HepG2 (cell line): Measurements from ENCODE around the gene DIAPH1.

Source experiments
- HMG20B ChIP-seq: conservative IDR thresholded peaks from 2 replicates; pipeline ENCODE4 v1.6.1; 2016; ENCODE audit warnings: missing genetic modification reagents, missing compliant biosample characterization
- KDM6A ChIP-seq: IDR thresholded peaks from 2 replicates; pipeline ENCODE4 v1.6.1; 2016; ENCODE audit warnings: low read depth
- TAF1 ChIP-seq: sonication (generic); formaldehyde crosslinking; IDR thresholded peaks from 2 replicates; pipeline ENCODE4 v1.4.0; 2020; ENCODE audit warnings: missing genetic modification reagents
- ZNF607 ChIP-seq: sonication (generic); formaldehyde crosslinking; IDR thresholded peaks from 2 replicates; pipeline ENCODE4 v1.5.1; 2020; ENCODE audit warnings: missing genetic modification reagents, mild to moderate bottlenecking, borderline replicate concordance
- ZSCAN9 ChIP-seq: IDR thresholded peaks from 2 replicates; pipeline ENCODE4 v1.6.1; 2016; ENCODE audit warnings: borderline replicate concordance
- TF ChIP-seq, protein P1 (sequence below): IDR thresholded peaks from 2 replicates; pipeline ENCODE4 v1.6.1; 2012; ENCODE audit warnings: inconsistent platforms
- TF ChIP-seq, protein P2 (sequence below): sonication (generic); formaldehyde crosslinking; IDR thresholded peaks from 2 replicates; pipeline ENCODE4 v1.5.0; 2020; ENCODE audit warnings: mild to moderate bottlenecking, missing genetic modification reagents, moderate library complexity

DNA sequence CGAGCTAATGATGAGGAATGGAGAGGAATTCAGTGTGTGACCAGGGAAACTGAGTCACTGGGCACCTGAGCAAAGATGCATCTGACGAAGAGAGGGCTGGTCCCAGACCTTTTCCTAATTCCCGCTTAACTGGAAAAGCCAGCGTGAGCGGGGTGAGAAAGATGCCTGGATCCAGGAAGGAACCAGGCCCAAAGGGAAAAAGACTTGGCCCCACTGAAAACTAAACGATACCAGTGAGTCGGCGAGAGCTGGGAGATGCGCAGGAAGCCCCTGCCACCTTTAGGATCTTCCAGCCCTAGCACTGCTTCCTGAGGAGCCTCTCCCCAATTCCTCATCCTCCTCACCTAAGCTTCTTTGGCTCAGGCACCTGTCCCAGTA, 32.9 kb upstream of the DIAPH1 start:
- TF ChIP-seq ZNF607 (no peak), TAF1 (CRISPR knock-in tag) (no peak), HMG20B (no peak), KDM6A (CRISPR knock-in tag) (no peak), ZSCAN9 (CRISPR knock-in tag) (no peak)
- TF ChIP-seq, protein P1, sequence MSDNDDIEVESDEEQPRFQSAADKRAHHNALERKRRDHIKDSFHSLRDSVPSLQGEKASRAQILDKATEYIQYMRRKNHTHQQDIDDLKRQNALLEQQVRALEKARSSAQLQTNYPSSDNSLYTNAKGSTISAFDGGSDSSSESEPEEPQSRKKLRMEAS, result no peak
- TF ChIP-seq, protein P2, sequence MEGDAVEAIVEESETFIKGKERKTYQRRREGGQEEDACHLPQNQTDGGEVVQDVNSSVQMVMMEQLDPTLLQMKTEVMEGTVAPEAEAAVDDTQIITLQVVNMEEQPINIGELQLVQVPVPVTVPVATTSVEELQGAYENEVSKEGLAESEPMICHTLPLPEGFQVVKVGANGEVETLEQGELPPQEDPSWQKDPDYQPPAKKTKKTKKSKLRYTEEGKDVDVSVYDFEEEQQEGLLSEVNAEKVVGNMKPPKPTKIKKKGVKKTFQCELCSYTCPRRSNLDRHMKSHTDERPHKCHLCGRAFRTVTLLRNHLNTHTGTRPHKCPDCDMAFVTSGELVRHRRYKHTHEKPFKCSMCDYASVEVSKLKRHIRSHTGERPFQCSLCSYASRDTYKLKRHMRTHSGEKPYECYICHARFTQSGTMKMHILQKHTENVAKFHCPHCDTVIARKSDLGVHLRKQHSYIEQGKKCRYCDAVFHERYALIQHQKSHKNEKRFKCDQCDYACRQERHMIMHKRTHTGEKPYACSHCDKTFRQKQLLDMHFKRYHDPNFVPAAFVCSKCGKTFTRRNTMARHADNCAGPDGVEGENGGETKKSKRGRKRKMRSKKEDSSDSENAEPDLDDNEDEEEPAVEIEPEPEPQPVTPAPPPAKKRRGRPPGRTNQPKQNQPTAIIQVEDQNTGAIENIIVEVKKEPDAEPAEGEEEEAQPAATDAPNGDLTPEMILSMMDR (CRISPR knock-in tag), result no peak
